HG02623 (cell line): ENCODE measurements around the gene OR5H14.
A peak's percentile ranks its signal among the peaks of the same experiment; 100 is the strongest.
"Not testable (repeated sequence)": the region's sequence is repeated elsewhere in the genome, so short reads cannot be mapped to it uniquely, and the experiment has no call there.

ENCODE experiments used
- ATAC-seq: cut with Tn5 transposase; IDR thresholded peaks from one replicate; pipeline ENCODE4 v1.9.1; 2021; ENCODE audit warnings: moderate library complexity; ENCODE audit not compliant: unreplicated experiment

The OR5H14 gene

DNA sequence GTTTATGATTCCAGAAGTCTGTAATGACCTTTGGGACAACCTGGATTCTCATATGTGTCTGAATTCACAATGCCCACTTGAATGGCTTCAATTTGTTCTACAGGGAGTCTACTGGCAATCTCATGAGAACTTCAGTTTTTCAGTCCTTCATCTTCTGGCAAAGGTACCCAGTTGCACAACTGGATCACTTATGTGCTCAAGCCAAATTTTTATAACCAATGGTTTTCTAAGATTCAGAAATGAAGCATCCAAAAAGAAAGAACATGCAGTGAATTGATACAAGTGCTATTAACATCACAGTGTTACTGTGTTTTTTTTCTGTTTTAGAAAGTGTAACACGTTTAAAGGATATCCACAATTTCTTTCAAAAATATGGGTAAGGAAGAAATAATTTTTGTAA, at the start of gene OR5H14:
TSS of gene OR5H14 (plus strand) at position 301 of the 400 bp plus-strand sequence. CDS start 1,907 bp downstream, outside the sequence.
- ATAC-seq = no peak

DNA sequence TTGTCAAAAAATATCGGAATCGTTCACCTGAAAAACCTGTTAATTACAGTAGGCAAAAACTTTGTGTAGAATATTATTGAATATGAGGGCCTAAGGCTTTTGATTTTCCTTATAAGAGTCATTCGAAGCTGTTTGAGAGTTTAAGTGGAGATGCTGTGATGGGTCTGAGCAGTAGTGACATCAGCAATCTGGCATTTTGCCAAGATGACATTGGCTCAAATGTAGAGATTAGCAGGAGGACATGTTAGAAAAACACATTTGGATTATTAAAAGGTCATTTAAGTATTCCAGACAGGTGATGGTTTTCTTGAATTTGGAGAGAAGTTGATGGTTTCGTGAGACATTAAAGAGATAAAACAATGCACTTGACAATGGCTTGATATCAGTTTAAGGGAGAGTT, 47.4 kb upstream of the OR5H14 start:
- no peak for ATAC-seq

DNA sequence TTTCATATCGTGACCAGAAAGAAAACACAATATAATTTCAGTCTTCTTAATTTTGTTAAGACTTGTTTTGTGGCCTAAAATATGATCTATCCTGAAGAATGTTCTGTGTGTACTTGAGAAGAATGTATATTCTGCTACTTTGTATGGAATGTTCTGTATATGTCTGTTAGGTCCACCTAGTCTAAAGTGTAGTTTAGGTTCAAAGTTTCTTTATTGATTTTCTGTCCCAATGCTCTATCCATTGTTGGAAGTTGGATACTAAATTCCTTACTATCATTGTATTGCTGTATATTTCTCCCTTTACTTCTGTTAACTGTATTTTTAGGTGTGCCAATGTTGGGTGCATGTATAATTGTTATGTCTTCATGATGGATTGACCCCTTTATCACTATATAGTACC, 39.1 kb upstream of the OR5H14 start:
- no peak for ATAC-seq

DNA sequence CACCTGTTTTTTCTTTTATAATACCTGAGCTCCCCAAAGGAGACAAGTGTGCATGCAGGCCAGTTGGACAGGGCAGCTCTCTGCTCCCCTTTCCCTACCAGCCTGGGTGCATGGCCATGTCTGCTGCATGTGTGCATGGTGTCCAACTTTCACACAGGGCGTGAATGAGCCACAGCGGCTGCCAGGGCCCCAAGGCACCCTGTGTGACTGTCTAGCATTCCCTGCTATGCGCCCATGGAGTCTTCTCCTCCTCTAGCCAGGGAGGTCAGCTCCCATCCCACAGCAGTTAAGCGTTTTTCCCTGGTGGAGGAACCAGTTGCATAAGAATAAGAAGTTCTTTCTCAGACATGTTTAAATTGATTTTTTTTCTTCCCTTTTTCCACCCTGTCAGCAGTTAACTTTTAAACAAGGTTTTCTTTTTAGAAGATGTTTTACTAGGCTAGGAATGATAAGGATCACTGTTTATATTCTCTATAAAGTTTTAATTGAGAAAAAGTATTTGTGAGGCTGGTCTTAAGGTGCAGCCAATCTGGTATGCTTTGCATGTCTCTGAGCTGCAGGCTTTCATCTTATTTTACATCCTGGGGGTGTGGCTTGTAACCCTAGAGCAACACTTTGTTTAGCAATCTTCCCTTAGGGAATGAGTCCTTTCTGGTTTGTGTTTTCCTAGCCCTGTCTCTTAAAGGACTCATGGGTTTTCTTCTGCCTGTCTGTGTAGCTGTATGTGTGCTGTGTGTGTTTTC, 37.3 kb upstream of the OR5H14 start:
- no peak for ATAC-seq

DNA sequence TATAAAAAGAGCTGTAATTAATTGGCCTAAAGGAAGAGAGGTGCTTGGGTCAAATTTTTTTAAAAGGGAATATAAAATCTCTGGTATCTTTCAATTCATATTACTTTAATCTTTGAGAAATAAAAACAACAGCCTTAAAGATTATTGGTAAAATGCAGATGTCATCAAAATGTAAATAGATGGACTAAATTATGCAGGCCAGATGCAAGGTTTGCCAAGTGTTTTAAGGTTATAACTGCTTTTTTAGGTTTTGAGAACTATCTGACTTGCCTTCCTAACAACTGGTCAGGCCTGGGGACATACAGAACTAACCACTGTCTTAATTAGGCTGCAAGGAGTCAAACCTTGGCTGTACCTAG, 36.8 kb upstream of the OR5H14 start:
- ATAC-seq = no peak

DNA sequence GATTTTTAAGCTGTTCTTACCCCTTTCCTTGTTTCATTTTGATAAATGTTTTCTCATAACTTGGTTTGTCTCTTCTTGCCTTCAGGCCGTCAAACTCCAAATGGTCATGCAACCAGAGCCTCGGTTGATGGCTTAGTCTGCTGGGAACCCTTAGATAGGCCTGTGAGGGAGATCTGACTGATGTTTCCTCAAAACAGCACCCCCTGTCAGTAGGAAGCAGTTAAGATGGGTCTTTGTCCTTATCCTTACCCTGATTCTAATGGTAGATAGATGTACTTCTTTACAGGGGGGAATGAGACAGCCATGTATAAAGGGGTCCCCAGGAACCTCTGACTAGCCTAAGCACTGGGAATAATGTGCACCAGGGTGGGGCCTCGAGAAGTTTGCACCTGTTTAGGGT, 33.0 kb upstream of the OR5H14 start:
- no peak for ATAC-seq

DNA sequence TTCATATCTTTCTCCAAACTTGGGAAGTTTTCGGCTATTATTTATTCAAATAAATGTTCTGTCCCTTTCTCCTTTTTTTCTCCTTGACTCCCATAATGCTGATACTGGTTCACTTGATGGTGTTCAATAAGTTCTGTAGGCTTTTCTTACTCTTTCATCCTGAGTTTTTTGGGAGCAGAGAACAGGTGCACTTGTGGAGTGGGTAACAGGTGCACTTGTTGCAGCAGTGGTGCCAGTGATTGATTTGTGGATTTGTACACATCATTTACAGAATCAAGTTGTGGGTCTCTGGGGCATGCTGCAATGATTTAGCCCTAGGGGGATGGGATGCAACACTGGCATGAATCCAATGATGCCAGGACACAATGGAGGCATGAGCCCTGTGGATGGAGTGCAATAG, 31.6 kb upstream of the OR5H14 start:
- ATAC-seq = no peak

DNA sequence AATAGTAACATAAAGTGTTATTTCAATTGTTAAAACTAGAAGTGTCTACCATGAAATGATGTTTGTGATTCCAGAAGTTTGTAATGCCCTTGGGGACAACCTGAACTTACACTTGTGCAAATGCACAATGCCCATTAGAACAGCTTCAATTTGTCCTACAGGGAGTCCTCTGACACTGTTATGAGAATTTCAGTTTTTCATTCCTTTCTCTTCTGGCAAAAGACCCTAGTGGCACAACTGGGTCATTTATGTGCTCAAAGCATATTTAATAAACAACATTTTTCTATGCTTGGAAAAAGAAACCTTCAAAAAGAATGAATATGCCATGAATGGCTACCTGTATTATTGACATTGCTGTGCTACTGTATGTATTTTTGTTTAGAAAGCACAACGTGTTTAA, 16.9 kb upstream of the OR5H14 start, which contains the start of gene OR5H1:
TSS of gene OR5H1 (plus strand) at position 301 of the 400 bp plus-strand sequence. CDS start 1,977 bp downstream, outside the sequence.
- ATAC-seq = no peak

DNA sequence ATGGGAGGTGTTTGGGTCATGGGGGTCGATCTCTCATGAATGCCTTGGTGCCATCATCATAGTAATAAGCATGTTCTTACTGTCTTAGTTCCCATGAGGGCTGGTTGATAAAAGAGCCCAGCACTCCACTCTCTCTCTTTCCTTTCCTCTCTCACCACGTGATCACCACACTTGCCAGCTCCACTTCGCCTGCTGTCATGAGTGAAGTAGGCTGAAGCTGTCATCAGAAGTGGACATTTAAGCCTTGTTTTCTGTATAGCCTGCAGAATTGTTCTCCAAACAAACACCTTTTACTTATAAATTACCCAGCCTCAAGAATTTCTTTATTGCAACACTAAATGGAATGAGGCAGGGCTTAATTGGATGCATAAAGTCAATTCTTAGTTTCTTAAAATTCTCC, 10.6 kb upstream of the OR5H14 start:
- no peak for ATAC-seq

DNA sequence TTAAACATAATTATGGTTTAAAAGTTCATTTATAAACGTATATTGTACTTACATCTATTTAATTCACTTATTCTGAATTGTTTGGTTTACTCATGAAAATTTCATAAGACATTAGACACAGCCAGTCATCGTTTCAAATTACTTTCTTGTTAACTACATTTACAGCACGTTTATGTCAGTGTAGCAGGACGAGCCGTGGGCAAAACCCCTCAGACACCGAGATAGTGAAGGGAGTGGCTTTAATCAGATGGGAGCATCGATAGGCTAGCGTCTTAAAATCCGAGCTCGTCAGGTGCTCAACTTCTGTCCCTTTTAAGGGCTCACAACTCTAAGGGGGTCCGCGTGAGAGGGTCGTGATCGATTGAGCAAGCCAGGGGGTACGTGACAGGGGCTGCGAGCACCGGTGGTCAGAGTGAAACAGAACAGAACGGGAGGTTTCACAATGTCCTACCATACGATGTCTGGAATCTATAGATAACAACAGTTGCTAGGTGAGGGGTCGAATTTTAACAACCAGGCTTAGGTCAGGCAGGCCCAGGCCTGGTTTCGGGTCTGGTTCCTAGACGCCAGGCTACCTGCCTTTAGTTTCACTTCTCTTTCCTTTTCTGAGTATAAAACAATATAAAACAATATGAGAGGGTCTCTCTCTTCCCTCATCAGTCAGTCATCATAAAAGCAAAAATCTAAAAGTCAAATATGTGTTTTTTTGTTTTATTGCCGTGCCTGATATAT, 9.3 kb upstream of the OR5H14 start:
- ATAC-seq = not testable (repeated sequence)

DNA sequence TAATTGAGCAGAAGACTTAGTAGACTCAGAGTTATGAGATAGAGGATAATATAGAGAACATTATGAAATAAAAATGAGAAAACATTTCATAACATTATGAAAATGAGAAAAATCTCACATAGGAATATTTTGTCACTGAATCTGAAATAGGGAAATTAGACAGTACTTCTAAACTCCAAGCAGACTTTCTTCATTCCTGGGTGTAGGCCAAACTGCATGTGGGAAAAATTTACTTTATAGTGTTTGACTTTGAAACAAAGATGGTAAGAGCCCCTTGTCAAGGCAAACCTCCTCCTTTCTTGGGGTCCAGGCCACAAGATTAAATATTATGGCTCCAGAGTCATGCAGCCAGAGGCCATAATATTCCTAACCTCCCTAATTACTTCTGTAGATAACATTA, 6.7 kb upstream of the OR5H14 start:
- ATAC-seq = no peak

DNA sequence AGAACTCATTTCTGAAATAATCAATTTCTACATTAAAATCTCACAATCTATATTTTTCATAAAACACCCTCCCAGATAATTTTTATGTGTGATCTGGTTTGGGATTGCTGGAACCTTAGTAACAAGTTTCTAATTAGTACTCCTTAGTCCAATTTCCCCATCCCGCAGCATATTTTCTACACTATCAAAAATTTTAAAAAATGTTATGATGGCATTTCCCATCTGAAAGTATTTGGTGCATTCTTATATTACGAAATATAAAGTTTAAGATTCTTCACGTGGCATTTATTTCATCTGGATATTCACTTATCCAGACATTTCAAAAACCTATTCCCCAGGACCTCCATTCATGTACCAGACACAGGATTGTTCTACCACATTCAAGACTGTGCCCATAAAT, 1.5 kb downstream of the OR5H14 start:
- ATAC-seq = no peak

DNA sequence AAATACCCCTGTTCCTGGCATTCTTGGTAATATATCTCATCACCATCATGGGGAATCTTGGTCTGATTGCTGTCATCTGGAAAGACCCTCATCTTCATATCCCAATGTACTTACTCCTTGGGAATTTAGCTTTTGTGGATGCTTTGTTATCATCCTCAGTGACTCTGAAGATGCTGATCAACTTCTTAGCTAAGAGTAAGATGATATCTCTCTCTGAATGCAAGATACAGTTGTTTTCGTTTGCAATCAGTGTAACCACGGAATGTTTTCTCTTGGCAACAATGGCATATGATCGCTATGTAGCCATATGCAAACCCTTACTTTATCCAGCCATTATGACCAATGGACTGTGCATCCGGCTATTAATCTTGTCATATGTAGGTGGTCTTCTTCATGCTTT, 2.2 kb downstream of the OR5H14 start:
- ATAC-seq = not testable (repeated sequence)

DNA sequence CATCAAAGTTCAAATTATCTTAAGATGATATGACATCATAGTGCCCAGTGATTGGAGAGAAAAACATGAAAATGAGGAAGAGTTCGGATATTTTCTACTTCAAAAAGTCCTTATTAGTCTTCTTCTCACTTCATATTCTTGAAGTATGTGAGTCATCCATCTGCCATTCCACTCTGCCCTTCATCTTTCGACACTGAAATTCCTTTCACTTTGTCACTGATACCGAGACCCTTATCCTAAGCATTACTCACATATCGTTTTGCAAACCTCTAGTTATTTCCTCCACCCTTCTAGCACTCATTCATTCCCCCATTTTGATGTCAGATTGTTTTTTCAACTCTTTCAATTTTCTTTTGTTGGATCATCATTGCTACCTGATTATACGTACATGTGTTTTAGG, 4.0 kb downstream of the OR5H14 start:
- ATAC-seq = no peak

DNA sequence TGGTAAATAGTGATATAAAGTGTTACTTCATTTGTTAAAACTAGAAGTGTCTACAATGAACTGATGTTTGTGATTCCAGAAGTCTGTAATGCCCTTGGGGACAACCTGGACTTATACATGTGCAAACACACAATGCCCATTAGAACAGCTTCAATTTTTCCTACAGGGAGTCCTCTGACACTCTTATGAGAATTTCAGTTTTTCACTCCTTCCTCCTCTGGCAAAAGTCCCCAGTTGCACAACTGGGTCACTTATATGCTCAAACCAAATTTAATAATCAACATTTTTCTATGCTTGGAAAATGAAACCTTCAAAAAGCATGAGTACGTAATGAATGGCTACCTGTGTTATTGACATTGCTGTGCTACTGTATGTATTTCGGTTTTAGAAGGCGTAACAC, 19.1 kb downstream of the OR5H14 start, which contains the start of gene OR5H15:
TSS of gene OR5H15 (plus strand) at position 301 of the 400 bp plus-strand sequence. CDS start 2,004 bp downstream, outside the sequence.
- ATAC-seq = no peak

DNA sequence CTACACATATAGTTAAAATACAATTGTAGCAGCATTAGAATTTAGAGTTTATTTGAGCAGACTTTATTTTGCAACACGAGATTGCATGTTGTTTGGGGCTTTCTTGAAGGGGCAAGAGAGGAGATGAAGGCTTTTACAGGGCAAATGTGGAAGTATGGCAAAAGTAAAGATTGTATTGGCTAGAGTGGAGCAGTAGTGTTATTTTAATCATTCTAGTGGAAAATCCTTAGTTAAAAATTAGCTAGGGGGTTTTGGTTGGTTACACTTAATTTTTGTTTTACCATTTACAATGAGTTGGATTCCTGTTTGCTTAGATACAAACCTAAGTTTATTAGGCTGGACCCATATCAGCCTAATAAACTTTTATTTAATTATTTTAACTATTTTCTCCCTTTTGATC, 23.8 kb downstream of the OR5H14 start:
- ATAC-seq = no peak

DNA sequence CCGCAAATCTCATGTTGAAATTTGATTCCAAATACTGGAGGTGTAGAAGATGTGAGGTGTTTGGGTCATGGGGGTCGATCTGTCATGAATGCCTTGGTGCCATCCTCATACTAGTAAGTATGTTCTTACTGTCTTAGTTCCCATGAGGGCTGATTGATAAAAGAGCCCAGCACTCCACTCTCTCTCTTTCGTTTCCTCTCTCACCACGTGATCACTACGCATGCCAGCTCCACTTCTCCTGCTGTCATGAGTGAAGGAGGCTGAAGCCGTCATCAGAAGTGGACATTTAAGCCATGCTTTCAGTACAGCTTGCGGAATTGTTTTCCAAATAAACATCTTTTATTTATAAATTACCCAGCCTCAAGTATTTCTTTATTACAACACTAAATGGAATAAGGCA, 25.3 kb downstream of the OR5H14 start:
- ATAC-seq = no peak

DNA sequence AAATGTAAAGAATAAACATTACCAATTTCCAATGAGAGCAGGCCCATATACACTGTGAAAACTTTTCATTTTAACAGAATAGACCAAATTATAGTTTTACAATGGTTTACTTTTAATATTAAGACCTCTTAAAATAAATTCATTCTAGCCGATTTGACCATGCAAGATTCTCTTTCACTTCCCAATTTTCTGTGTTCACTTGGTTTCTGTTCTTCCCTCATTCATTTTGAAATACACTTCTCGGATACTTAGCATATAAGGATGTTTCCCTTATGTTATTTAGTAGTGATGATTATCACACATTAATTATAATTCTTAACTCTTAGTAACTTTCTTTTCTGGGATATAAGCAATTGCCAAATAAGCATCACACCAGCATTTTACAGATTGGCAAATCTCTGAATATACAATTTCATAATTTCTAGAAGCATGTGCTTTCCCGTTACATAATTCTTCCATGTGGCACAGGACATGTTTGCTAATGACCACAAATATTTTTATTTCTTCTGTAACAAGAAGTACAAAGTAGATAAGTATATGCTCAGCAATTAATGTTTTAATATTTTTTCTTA, 33.1 kb downstream of the OR5H14 start:
- no peak for ATAC-seq

DNA sequence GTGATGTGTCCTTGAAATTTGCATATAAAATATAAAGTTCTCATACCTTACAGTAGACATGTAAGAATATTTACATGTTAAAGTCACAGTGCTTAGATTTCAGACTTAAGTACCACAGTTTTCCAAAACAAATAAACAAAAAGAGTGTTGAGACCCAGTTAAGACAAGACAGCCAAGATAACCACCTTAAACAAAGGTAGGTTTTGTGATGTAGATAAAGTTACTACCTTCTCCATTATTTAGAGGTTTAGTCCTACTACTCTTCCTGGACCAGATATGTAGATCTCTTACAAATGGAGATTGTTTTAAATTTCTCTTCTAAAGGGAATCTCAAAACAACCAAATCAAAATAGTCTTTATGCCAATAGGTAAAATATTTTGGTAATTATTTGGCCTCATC, 34.9 kb downstream of the OR5H14 start:
- ATAC-seq = no peak

DNA sequence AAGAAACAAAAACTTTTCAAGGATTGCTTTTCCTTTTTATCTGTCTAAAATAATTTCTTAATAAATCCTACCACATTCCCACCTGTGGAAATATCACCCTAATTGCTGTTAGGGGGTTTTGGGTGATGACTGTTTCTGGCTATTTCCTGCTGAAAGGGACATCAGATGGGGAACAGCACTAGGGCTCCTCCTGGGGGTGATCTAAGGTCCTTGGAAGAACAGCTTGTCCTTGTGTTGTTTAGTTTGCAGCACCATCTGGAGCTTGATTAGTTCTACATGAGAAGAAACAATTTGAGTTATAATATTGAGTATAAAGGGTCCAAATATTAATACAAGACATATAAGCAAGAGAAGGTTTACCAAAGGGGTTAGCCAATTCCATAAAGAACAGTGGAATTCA, 37.9 kb downstream of the OR5H14 start:
- no peak for ATAC-seq

DNA sequence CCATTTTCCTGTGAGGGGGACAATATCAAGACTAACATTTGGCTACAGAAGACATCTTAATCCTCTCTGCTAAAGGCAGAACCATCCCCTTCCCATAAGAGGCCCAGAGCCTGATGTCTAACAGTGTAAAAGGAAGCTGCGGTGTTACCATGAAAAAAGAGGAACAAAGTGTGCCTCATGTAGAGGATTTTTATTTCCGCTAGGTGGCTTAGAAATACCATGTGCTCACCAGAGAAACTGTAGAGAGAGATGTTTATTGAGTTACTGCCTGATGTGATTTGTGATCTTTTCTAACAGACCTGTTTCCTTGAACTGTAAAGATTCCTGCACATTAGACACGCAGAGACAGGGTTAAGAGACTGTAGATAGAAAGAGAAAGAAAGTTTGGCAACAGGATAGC, 41.3 kb downstream of the OR5H14 start:
- peak; percentile 99 for ATAC-seq

DNA sequence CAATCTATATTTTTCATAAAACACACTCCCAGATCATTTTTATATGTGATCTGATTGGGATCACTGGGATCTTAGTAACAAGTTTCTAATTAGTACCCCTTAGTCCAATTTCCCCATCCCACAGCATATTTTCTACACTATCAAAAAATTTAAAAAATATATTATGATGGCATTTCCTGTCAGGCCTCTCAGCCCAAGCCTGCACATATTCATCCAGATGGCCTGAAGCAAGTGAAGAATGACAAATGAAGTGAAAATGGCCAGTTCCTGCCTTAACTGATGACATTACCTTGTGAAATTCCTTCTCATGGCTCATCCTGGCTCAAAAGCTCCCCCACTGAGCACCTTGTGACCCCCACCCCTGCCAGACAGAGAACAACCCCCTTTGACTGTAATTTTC, 43.6 kb downstream of the OR5H14 start:
- ATAC-seq = not testable (repeated sequence)
